GM12892 (cell line): ENCODE results near the gene APOF.
"Not testable (repeated sequence)": the region's sequence is repeated elsewhere in the genome, so short reads cannot be mapped to it uniquely, and the experiment has no call there.

Experiments
- DNase-seq: peaks from one replicate; pipeline ENCODE4 v3.0.0; 2011; ENCODE audit not compliant: insufficient read length
- FAIRE-seq: peaks from 2 replicates; lab custom pipeline; 2011; peaks lifted over from hg19 to GRCh38; lab: Jason Lieb, UNC
- POLR2A ChIP-seq: IDR thresholded peaks from 2 replicates; pipeline ENCODE4 v1.6.1; 2011; ENCODE audit warnings: low read depth, low read length, control low read depth
- POLR2AphosphoS5 ChIP-seq: IDR thresholded peaks from 2 replicates; pipeline ENCODE4 v1.6.1; 2011; ENCODE audit warnings: low read depth, low read length, control low read depth
- TAF1 ChIP-seq: IDR thresholded peaks from 2 replicates; pipeline ENCODE4 v1.6.1; 2011; ENCODE audit warnings: low read depth, mild to moderate bottlenecking, control low read depth, low read length, borderline replicate concordance

Gene APOF

DNA sequence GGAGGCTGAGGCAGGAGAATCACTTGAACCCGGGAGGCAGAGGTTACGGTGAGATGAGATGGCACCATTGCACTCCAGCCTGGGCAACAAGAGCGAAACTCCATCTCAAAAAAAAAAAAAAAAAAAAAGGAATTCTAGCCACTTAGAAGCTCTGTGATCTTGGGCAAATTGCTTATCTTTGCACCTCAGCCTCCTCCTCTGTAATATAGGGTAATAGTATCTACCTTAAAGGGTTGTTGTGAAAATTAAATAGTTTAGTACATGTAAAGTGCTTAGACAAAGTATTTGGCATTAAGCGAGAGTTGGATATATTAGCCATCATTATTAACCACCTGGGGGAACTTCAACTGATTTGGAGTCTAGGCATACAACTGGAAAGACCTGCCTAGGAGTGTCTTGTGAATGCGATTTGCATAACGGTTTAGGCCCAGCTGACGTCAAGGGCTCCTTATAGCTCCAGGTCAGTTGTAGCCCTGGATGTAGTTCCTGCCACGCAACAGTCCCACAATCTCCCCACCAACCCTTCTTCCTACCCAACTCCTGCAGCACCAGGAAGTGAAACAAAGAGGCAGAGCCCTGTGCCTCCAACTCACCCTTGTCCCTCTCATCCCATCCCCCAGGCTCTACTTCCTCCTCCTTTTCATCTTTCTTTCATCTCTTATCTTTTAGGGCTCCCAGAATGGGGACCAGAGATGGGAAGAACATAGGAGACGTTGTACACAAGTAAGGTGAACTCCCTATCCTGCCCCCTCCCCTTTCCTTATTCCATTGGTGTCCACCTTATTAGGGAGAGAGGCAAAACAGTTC is 26.1 kb downstream of the APOF start:
- FAIRE-seq (peak; percentile 82), DNase-seq (no peak)
- TF ChIP-seq POLR2AphosphoS5: 0 out of 2 replicates have a peak, but pooled peaks have one; percentile 40
- TF ChIP-seq POLR2A: no peak; the same call in 1 of the 2 replicates
- TF ChIP-seq TAF1: no peak

DNA sequence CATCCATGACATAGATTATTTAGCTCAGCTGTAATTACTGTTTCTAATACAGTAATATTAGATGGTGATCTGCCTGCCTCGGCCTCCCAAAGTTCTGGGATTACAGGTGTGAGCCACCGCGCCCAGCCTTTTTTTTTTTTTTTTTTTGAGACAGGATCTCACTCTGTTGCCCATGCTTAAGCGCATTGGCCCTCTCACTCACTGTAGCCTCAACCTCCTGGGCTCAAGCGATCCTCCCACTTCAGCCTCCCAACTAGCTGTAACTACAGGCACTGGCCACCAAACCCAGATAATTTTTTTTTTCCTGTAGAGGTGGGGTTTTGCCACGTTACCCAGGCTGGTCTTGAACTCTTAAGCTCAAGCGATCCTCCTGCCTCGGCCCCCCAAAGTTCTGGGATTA is 27.1 kb downstream of the APOF start:
- not testable (repeated sequence) for DNase-seq, FAIRE-seq

DNA sequence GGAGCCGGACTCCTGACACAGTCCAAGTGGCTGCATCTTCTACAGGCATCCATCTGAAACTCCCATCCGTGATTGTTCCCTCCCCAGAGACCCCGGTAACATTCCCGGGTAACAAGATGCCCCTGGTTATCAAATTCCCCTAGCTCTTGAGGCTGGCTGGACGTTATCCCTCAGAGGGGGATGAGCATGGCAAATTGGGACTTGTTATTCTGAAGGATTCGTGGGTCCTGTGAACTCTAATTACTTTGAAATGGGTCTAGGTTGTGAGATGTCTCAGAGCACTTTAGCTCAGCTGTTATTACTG is 28.2 kb downstream of the APOF start:
- DNase-seq: no peak
- no peak for FAIRE-seq
- TF ChIP-seq POLR2A (0 out of 2 replicates have a peak, but pooled peaks have one; percentile 1), TAF1 (no peak)

DNA sequence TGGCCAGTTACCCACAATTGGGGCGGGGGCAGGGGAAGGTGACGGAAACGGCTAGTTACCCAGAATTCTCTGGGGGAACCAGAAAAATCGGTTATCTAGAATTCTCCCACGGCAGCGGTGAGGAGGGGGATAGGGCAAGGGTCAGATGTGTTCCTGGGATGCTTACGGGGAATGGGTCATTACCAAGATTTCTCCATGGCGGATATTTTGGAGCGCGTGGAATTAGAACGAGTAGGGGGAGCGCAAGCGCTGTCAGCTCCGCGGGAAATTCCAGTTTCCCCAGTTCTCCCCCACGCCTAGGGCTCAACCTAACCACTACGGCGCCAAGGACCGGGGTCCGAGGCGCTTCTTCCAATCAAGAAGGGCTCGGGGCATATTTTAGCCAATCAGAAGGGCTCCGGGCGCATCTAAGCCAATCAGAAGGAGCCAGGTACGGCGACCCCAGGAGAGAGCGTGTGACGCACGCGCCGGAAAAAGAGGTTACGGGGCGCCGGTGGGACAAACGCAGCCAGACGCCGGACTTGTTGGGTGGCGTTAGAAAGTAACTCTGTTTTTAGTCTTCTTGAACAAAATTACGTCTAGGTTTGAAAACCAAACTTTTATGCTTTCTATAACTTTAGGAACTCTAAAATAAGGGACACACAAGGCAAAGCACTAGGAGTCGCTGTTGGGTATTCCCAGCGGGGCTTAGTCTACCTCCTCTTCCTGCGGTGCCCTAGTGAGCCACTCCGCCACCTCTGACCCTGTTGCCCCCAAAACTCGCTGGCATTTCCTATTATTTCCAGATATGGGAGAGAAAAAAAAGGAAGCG is 28.8 kb downstream of the APOF start, which contains the start of gene PAN2:
Gene PAN2, minus strand, starts transcription at position 322 of the 811 bp plus-strand sequence. CDS start 906 bp downstream, outside the sequence.
- TF ChIP-seq POLR2A: peak; percentile 86
- peak; percentile 75 for TF ChIP-seq POLR2AphosphoS5
- TF ChIP-seq TAF1: peak; percentile 43; the same call in 1 of the 2 replicates
- peak; percentile 91 for FAIRE-seq
- DNase-seq: peak; percentile 97

DNA sequence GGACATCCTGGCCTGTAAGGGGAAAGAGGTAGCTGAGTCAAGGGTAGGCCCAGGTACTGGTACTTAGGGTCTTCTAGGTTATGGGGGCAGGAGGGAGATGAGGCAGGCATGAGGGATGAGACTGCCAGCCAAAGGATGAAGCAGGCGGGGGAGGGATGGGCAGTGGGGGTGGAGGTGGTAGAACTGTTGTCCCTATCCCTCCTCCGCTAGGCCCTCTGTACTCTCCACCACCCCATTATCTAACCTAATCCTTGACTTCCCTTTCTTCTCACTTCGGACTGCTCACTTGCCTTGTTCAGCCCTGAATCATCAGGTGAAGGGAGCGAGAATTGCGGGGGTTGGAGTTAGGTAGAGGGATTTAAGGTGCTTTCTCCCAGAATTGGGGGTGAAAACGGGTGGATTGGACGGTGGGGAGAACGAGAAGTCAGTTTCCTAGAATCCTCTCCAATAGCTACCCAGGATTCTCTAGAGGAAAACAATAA is 29.4 kb downstream of the APOF start:
- DNase-seq: no peak
- no peak for FAIRE-seq
- TF ChIP-seq POLR2AphosphoS5 (no peak), TAF1 (no peak), POLR2A (no peak)

DNA sequence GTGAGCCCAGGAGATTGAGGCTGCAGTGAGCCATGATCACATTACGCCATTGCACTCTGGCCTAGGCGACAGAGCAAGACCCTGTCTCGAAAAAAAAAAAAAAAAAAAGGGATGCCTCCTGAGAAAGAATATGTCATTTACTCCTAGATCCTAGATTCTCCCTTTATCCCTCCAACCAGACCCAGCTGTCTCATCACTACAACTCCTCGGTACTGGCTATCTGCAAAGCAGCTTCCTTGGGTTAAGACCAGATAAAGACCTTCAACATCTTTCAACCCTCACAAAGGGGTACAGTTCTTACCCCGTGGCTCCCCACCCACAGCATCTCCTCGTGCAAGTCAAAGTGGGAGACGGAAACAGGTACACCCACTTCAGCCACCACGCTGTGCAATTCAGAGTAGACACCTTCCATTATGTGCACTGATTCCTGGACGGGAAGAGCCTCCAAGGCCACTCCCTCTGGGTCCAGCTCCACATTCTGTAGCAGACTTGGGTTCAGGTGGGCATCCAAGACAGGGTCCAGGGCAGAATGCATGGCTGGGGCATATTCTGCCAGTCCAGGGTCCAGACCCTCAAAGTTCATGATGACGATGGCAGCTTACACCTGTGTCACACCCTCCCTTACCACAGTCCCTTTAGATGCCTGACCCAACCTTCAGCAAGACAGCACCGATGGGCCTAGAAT is 30.0 kb downstream of the APOF start:
- DNase-seq (no peak), FAIRE-seq (no peak)
- TF ChIP-seq TAF1: no peak
- TF ChIP-seq POLR2A: no peak; the same call in 1 of the 2 replicates
- no peak for TF ChIP-seq POLR2AphosphoS5

DNA sequence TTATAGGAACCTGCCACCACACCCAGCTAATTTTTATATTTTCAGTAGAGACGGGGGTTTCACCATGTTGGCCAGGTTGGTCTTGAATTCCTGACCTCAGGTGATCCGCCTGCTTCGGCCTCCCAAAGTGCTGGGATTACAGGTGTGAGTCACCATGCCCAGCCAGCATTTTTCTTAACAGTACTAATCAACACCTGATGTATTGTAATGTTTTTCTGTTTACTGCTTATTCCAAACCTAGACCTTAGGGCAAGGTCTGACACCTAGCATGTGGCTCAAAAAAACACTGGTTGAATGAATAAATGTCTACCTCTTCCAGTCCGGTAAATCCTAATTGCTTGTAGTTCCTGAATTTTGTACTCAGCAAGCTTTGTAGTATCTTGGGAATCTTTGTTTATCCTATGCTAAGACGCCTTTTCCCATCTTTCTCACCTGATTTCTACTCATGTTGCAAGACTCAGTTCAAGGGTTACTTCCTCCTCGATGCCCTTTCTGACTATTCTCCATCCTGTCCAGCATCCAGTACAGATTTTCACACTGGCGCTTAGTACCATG is 31.6 kb downstream of the APOF start:
- no peak for TF ChIP-seq TAF1
- TF ChIP-seq POLR2AphosphoS5: no peak
- TF ChIP-seq POLR2A: no peak
- no peak for DNase-seq
- FAIRE-seq: no peak

DNA sequence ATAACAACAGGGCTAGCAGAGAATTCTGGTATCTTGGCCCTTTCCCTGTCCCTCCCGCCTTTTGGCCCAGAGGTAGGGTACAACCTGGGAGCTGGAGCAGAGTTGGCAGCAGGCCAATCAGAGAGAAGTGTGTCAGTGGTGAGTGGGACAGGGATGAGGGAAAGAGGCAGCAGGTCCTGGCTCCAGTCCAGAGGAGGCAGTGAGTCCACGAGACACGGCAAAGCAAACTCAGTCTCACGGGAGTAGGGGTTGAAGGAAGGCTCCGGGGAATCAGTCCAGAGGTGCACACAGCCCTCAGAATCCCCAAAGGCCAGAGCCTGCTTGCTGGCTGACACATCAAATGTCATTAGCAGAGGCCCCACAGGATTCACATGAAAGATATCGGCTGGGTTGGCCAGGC is 36.1 kb downstream of the APOF start:
- FAIRE-seq (no peak), DNase-seq (no peak)
- TF ChIP-seq POLR2AphosphoS5 (no peak), POLR2A (no peak), TAF1 (no peak)

DNA sequence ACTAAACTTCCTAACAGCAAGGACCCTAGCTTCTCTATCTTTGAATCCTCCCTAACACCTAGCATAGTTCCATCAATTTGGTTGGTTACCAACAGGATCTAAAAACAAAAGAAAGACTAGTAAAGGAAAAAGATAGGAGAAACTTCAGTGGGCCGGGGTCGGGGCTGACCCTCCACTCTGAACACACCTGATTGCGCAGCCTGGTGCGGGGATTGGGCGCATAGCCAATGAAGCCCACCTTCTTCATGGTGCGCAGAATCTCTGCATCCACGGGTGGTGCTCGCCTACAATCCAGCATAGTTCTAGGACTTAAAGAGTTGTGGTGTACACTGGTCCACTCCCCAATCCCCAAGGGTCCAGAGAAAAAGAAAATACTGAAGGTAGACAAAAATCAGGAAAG is 36.5 kb downstream of the APOF start:
- TF ChIP-seq POLR2A (no peak), POLR2AphosphoS5 (no peak), TAF1 (no peak)
- DNase-seq (no peak), FAIRE-seq (no peak)

DNA sequence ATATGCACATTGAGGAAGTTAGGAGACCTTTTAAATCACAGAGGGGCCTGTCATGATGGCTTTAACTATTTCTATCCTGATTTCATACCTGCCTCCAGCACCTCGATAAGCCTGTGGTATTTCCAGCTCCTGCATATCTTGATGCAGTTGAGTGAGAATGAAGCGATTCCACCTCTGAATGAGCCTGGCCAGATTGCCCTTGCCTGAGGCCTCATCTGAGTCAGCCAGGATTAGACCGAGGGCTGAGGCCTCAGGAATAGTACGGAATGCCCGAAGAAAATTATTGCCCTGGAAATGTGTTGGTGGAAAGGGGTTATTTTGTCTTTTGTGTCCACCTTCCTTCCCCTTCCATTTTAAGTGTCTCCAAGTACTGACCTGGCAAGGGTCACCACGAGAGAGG is 38.5 kb downstream of the APOF start:
- FAIRE-seq: no peak

DNA sequence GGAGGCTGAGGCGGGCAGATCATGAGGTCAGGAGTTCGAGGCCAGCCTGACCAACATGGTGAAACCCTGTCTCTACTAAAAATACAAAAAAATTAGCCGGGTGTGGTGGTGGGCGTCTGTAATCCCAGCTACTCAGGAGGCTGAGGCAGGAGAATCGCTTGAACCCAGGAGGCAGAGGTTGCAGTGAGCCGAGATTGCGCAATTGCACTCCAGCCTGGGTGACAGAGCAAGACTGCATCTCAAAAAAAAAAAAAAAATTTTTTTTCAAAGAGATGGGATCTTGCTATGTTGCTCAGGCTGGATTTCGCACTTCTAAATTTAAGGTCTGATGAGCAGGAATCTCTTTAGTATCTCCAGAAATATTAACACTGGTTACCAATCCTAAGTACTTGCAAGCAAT is 41.0 kb downstream of the APOF start:
- not testable (repeated sequence) for FAIRE-seq, DNase-seq

More for the DNA sequence above, 38.5 kb downstream of the APOF start:
- no peak for DNase-seq
- TF ChIP-seq TAF1 (no peak), POLR2AphosphoS5 (no peak), POLR2A (no peak)
